OCI-M2 (cell line): ENCODE data around the gene MINDY3.
"Not testable (repeated sequence)": the region's sequence is repeated elsewhere in the genome, so short reads cannot be mapped to it uniquely, and the experiment has no call there.

Experiments used
- DNase-seq: peaks from one replicate; lab custom pipeline; 2025; ENCODE audit not compliant: unreplicated experiment; lab: John Stamatoyannopoulos, UW

The MINDY3 gene

GRCh38 chr10:15857107-15857575, 3.2 kb downstream of the MINDY3 start:
- no peak for DNase-seq

GRCh38 chr10:15856328-15857015, 3.8 kb downstream of the MINDY3 start:
- no peak for DNase-seq

GRCh38 chr10:15853800-15854199, 6.5 kb downstream of the MINDY3 start:
- no peak for DNase-seq

- no peak for DNase-seq
Measured at GRCh38 chr10:15852111-15852557, 8.2 kb downstream of the MINDY3 start.

DNA sequence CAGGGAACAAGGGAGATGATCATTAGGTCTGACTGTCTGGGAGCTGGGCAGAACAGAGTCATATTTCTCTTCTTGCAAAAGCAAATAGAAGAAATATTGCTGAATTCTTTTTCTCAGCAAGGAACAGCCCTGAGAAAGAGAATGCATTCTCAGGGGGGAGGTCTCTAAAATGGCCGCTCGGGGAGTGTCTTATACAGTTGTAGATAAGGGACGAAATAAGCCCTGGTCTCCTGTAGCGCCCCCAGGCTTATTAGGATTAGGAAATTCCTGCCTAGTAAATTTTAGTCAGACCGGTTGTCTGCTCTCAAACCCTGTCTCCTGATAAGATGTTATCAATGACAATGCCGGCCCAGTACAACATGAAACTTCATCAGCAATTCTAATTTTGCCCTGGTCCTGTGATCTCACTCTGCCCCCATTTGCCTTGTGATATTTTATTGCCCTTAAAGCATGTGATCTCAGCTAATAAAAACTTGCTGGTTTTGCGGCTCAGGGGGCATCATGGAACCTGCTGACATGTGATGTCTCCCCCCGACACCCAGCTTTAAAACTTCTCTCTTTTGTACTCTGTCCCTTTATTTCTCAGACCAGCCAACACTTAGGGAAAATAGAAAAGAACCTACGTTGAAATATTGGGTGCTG, 9.8 kb downstream of the MINDY3 start:
- not testable (repeated sequence) for DNase-seq

- DNase-seq, result no peak
Measured at GRCh38 chr10:15849316-15849715, 11.0 kb downstream of the MINDY3 start.

DNA sequence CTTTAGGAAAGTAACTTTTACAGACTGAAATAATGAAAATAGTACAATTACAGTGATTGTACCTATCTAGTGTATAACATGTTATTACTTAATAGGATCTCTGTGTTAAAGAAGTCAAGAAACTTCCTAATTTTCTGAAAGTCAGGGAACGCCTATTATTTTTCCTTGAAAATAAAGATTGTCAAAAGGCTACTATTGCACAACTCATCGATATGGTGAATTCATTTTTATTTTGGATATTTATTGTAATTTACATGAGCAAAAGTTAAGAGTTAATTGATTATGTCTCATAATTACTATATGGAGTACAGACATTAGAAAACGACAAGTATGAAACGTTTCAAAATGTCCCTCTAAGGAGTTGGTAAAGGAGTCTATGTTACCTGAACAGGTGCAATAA, 12.8 kb downstream of the MINDY3 start:
- DNase-seq, result no peak

DNA sequence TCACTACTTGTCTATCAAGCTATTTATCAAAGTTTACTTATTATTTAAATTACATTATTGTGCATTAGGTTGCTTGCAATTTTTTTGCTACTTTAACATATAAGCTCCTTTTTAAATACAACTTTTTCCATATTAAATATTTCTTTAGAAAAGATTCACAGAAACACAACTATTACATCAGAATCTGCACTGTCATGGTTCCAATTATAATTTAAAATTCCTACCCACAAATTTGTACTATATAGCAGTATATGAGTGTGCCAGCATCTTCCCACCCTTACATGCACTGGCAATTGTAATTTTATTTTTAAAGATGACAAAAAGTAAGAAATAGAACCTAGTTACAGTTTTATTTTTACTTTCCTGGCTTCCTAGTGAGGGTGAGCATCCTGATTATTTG, 15.8 kb downstream of the MINDY3 start:
- no peak for DNase-seq

- no peak for DNase-seq
Measured at GRCh38 chr10:15843695-15844094, 16.6 kb downstream of the MINDY3 start.

- DNase-seq, result no peak
Measured at GRCh38 chr10:15842556-15843169, 17.6 kb downstream of the MINDY3 start.

- no peak for DNase-seq
Measured at GRCh38 chr10:15841696-15842095, 18.6 kb downstream of the MINDY3 start.

GRCh38 chr10:15836807-15837206, 23.5 kb downstream of the MINDY3 start:
- no peak for DNase-seq

DNA sequence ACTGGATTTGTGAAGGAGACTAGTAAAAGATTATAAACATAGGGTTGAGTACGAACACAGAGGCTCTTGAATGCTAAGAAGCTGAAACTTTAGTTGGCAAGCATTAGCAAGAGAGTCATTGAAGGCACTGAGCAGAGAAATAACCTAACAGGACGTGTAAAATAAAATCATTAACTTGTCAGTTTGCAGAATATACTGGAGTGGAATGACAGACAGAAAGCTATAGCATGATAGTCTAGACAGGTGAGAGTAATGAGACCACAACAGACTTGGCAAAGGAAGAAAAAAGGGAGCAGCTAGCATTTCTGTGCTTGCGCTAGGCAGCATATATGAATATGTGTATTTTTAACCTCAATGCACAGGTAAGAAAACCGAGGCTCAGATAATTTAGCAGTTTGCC, 30.8 kb downstream of the MINDY3 start:
- DNase-seq, result no peak

DNA sequence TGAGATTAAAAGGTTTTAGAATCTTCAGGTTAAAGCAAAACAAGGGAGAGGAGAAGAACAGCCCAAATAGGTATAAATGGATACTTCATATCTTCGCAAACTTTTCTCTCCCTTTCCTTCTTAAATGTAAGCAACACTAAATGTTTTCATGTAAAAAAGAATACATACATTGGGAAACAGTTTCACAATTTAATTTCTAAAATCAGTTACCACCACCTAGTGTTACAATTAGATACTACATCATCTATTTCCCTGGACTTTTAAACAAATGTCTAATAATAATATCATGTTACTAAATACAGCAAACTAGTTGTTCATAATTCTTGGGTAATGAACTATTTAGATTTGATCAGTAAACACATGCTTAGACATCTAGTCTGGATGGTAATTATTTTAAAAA, 35.8 kb downstream of the MINDY3 start:
- no peak for DNase-seq

DNA sequence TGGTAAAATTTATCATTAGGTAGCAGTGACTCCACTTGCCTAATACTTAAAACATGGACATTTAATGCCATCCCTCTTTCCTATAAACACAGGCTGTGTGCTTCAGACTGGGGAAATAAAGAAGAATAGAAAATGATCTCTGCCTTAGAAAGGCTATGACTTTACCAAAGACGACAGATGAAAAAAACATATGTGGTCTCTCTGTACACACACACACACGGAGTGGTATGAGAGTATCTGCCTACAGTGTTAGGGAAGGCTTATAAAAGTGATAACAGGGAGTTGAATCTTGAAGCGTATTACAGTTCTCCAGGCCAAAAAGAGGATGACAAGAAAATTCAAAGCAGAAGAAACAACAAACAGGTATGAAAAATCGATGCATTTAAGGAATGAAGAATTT, 38.2 kb downstream of the MINDY3 start:
- no peak for DNase-seq

- DNase-seq, result no peak
Measured at GRCh38 chr10:15821046-15821683, 39.1 kb downstream of the MINDY3 start.

- DNase-seq, result no peak
Measured at GRCh38 chr10:15817409-15818046, 42.8 kb downstream of the MINDY3 start.

DNA sequence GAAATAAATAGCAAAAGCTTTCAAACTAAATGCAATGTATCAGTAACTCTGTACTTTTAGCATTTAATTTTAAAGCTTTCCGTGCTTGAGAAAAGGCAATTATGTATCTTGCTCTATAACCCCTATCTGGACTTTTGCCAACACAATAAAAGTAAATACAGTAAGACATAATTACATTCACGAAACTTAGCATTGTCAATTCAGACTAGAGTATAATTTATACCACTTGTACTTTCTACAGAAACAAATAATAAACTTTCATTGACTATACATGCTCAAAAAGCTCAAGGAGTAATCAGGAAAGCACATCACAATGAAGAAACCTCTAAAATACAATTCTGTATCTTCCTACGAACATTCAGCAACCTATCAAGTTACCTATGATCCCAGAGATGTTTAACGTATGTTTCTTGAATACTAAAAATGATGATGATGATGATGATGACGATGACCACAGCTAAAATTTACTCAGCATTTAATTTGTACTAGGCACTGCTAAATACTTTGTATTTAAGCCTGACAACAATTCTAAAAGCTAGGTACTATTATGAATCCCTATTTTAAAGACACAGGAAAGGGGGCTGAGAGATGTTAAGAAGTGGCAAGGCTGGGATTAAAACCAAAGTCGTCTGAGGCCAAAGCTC, 44.9 kb downstream of the MINDY3 start:
- DNase-seq, result no peak

- no peak for DNase-seq
Measured at GRCh38 chr10:15814565-15814964, 45.7 kb downstream of the MINDY3 start.

DNA sequence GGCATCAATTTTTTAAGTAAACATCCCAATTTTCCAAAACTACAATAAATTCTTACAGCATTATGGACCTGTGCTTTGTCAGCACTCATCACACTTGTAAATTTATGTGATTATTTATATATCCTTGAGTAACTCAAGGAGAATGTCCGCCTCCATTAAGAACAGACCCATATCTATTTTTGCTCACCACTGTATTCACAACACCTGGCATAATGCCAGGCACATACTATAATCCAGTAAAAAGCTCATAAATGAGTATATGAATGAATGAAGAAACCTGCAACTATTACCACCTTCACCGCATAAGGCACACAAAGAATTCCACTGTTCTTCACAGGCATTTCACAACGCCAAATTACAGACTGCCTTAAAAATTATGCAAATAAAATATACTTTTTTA, 46.9 kb downstream of the MINDY3 start:
- no peak for DNase-seq

GRCh38 chr10:15809450-15809849, 50.9 kb downstream of the MINDY3 start:
- no peak for DNase-seq
